ENCODE data around the gene CLIC3. TPM values are rescaled to one million over a fixed set of nuclear protein-coding genes. Genes with fewer than 3 reads are reported as not detected.
"Not testable (repeated sequence)": the region's sequence is repeated elsewhere in the genome, so short reads cannot be mapped to it uniquely, and the experiment has no call there.

CLIC3 gene
- total RNA-seq, 2 donors from 2014 or later: 4.3 to 38.2 TPM

DNA sequence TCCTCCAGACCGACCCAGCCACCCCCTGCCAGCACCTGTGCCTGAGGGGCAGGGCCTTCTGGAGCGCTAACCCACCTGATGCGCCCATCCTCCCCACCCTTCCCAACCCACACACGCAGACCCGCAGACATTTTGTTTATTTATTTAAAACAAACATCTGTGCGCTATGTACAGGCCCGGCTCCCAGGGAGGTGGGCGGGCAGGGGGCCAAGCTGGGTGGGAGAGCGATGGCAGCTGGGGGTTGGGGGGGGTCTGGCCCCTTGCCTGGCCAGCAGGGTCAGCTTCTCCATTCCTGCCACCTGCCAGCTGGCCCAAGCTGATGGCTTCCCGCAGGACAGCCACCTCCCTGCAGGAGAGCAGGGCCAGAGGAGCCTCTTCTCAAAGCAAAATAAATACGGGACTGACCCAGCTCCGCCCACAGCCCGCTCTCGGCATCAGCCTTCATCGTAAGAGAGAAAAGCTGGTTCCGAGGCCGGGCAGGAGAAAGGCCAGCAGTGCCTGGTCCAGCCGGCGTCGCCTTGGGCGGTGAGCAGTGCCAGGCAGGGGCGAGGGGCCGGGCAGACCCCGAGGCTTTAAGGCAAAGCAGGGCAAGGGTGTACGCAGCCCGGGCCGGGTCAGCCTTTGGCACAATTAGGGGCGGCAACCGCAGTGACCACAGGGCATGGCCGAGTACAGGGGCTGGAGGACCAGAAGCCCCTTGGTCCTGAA lies 10.9 kb upstream of the CLIC3 start:
- Mint-ChIP-seq H3K9me3 (no peaks in the 10 kb centered on the region), H3K4me3 (no peak overlapping the region), H3K4me1 (ENCODE audit: low read depth in 2 of 2) (peaks cover 16 to 18% of the 10 kb centered on the region in 2 donors), H3K27ac (no peak overlapping the region), H3K27me3 (no peaks in the 10 kb centered on the region), H3K36me3 (no peaks in the 10 kb centered on the region)
- DNase-seq (ENCODE audit: low spot score) (no peak), ATAC-seq (no peak)

- Mint-ChIP-seq H3K4me1 (ENCODE audit: low read depth in 2 of 2) (peaks cover 16 to 21% of the 10 kb centered on the region in 2 donors), H3K4me3 (peak overlapping the region; percentile 67), H3K27me3 (no peaks in the 10 kb centered on the region), H3K27ac (peak overlapping the region; percentile 47 to 53), H3K36me3 (no peaks in the 10 kb centered on the region), H3K9me3 (no peaks in the 10 kb centered on the region)
- ATAC-seq (peak; percentile 66 to 87), DNase-seq (ENCODE audit: low spot score) (no peak)
These were observed 10.0 kb upstream of the CLIC3 start for GRCh38 chr9:137006116-137007003.

DNA sequence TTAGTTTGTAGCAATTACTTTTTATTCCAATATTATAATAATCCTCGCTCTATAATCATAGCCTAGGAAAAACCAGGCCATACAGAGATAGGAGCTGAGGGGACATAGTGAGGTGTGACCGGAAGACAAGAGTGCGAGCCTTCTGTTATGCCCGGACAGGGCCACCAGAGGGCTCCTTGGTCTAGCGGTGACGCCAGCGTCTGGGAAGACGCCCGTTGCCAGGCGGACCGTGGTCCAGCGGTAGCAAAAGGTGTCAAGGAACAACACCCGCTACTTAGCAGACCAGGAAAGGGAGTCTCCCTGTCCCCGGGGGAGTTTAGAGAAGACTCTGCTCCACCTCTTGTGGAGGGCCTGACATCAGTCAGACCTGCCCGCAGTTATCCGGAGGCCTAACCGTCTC lies 7.9 kb upstream of the CLIC3 start:
- not testable (repeated sequence) for H3K27me3 Mint-ChIP-seq
- peak overlapping the region in 1 of 2 donors; percentile 86 for H3K27ac Mint-ChIP-seq
- peaks cover 27 to 32% of the 10 kb centered on the region in 2 donors for H3K4me1 Mint-ChIP-seq (ENCODE audit: low read depth in 2 of 2)

GRCh38 chr9:137002646-137003041 lies 6.3 kb upstream of the CLIC3 start:
- H3K36me3 Mint-ChIP-seq: no peaks in the 10 kb centered on the region
- no peak overlapping the region for H3K27ac Mint-ChIP-seq
- H3K4me1 Mint-ChIP-seq (ENCODE audit: low read depth in 2 of 2): peaks cover 40 to 43% of the 10 kb centered on the region in 2 donors
- H3K27me3 Mint-ChIP-seq: no peaks in the 10 kb centered on the region
- ATAC-seq (no peak), DNase-seq (ENCODE audit: low spot score) (no peak)
- no peaks in the 10 kb centered on the region for H3K9me3 Mint-ChIP-seq
- no peak overlapping the region for H3K4me3 Mint-ChIP-seq

More for the DNA sequence above, 7.9 kb upstream of the CLIC3 start:
- not testable (repeated sequence) for H3K36me3 Mint-ChIP-seq; H3K9me3 Mint-ChIP-seq; ATAC-seq; DNase-seq (ENCODE audit: low spot score)
- peak overlapping the region; percentile 9 for H3K4me3 Mint-ChIP-seq

DNA sequence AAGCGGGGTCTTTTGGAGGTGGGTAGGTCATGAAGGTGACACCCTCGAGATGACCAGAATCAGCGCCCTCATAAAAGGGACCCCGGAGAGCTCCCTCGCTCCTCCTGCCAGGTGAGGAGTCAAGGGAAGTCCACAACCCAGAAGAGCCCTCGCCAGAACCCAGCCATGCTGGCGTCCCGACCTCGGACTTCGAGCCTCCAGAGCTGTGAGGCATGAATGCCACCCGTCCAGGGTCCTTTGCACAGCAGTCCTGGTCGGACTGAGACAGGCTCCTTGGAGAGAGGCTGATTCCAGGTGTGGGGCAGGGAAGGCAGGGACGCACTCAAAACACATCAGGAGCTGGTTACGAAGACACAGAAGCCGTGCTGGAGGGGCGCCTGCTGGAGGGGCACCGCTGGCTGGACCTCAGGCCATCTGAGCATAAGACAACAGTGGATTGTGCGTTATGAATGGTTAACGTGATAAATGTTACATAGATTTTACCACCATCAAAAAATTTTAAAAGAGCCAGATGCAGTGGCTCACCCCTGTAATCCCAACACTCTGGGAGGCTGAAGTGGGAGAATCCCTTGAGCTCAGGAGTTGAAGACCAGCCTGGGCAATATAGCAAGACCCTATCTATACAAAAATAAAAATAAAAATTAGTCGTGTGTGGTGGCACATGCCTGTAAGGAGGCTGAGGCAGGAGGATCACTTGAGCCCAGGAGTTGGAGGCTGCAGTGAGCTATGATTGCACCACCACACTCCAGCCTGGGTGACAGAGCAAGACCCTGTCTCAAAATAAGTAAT lies 5.7 kb upstream of the CLIC3 start:
- ATAC-seq (no peak), DNase-seq (ENCODE audit: low spot score) (no peak)
- Mint-ChIP-seq H3K27me3 (no peaks in the 10 kb centered on the region), H3K4me1 (ENCODE audit: low read depth in 2 of 2) (peaks cover 43 to 46% of the 10 kb centered on the region in 2 donors), H3K36me3 (no peaks in the 10 kb centered on the region), H3K9me3 (no peaks in the 10 kb centered on the region), H3K4me3 (no peak overlapping the region), H3K27ac (no peak overlapping the region)

GRCh38 chr9:137000177-137000930 lies 4.0 kb upstream of the CLIC3 start:
- H3K27me3 Mint-ChIP-seq: no peaks in the 10 kb centered on the region
- no peaks in the 10 kb centered on the region for H3K9me3 Mint-ChIP-seq
- peak overlapping the region; percentile 79 for H3K4me3 Mint-ChIP-seq
- peak overlapping the region; percentile 87 to 96 for H3K27ac Mint-ChIP-seq
- no peaks in the 10 kb centered on the region for H3K36me3 Mint-ChIP-seq
- peak; percentile 79 to 88 for ATAC-seq
- DNase-seq (ENCODE audit: low spot score): peak; percentile 82
- H3K4me1 Mint-ChIP-seq (ENCODE audit: low read depth in 2 of 2): peaks cover 36 to 38% of the 10 kb centered on the region in 2 donors

DNA sequence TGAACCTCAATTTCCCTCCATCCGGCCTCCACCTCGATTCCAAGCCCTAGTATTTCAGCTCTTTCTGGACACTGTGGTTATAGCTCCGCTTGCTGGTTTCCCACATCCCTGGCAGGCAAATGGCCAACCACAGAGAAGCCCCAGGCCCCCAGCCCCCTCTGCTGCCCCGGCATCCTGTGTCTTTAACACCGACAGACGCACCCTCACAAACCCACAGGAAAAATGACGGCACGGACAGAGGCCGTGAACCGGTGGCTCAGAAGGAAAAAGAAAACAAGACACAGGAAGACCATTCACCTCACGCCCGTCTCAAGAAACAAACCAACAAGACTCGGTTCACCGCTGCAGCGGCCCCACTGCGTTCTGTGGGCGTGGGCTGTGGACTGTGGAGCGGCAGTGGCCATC lies 1.5 kb upstream of the CLIC3 start:
- peak overlapping the region; percentile 81 for H3K4me3 Mint-ChIP-seq
- H3K27ac Mint-ChIP-seq: peak overlapping the region; percentile 82 to 96
- peaks cover 36 to 40% of the 10 kb centered on the region in 2 donors for H3K4me1 Mint-ChIP-seq (ENCODE audit: low read depth in 2 of 2)
- DNase-seq (ENCODE audit: low spot score) (peak; percentile 82), ATAC-seq (peak; percentile 50 to 59)
- H3K27me3 Mint-ChIP-seq: no peaks in the 10 kb centered on the region
- H3K9me3 Mint-ChIP-seq: no peaks in the 10 kb centered on the region
- H3K36me3 Mint-ChIP-seq: no peaks in the 10 kb centered on the region

- DNase-seq (ENCODE audit: low spot score) (no peak), ATAC-seq (no peak)
- H3K4me3 Mint-ChIP-seq: peak overlapping the region; percentile 81
- no peaks in the 10 kb centered on the region for H3K27me3 Mint-ChIP-seq
- H3K9me3 Mint-ChIP-seq: no peaks in the 10 kb centered on the region
- no peaks in the 10 kb centered on the region for H3K36me3 Mint-ChIP-seq
- peak overlapping the region; percentile 82 to 96 for H3K27ac Mint-ChIP-seq
- H3K4me1 Mint-ChIP-seq (ENCODE audit: low read depth in 2 of 2): peaks cover 36 to 44% of the 10 kb centered on the region in 2 donors
These were observed 1.0 kb upstream of the CLIC3 start for GRCh38 chr9:136997371-136997770.

- Mint-ChIP-seq H3K27ac (peak overlapping the region; percentile 54 to 59), H3K27me3 (no peaks in the 10 kb centered on the region), H3K36me3 (no peaks in the 10 kb centered on the region), H3K4me1 (ENCODE audit: low read depth in 2 of 2) (peaks cover 39 to 46% of the 10 kb centered on the region in 2 donors), H3K9me3 (no peaks in the 10 kb centered on the region), H3K4me3 (peak overlapping the region; percentile 61)
- DNase-seq (ENCODE audit: low spot score): no peak
- no peak for ATAC-seq
These were observed 526 bp downstream of the CLIC3 start for GRCh38 chr9:136995772-136996311.

- peaks cover 39 to 45% of the 10 kb centered on the region in 2 donors for H3K4me1 Mint-ChIP-seq (ENCODE audit: low read depth in 2 of 2)
- no peak overlapping the region for H3K4me3 Mint-ChIP-seq
These were observed 1.0 kb downstream of the CLIC3 start for GRCh38 chr9:136995362-136995761.

GRCh38 chr9:136994888-136995230 lies 1.5 kb downstream of the CLIC3 start:
- Mint-ChIP-seq H3K27me3 (no peaks in the 10 kb centered on the region), H3K4me3 (no peak overlapping the region), H3K9me3 (no peaks in the 10 kb centered on the region), H3K27ac (no peak overlapping the region), H3K4me1 (ENCODE audit: low read depth in 2 of 2) (peaks cover 36 to 41% of the 10 kb centered on the region in 2 donors), H3K36me3 (no peaks in the 10 kb centered on the region)
- no peak for DNase-seq (ENCODE audit: low spot score)
- ATAC-seq: no peak

More at GRCh38 chr9:136995362-136995761, 1.0 kb downstream of the CLIC3 start:
- no peak for DNase-seq (ENCODE audit: low spot score)
- H3K27me3 Mint-ChIP-seq: no peaks in the 10 kb centered on the region
- H3K27ac Mint-ChIP-seq: no peak overlapping the region
- no peaks in the 10 kb centered on the region for H3K36me3 Mint-ChIP-seq
- H3K9me3 Mint-ChIP-seq: no peaks in the 10 kb centered on the region
- ATAC-seq: no peak

DNA sequence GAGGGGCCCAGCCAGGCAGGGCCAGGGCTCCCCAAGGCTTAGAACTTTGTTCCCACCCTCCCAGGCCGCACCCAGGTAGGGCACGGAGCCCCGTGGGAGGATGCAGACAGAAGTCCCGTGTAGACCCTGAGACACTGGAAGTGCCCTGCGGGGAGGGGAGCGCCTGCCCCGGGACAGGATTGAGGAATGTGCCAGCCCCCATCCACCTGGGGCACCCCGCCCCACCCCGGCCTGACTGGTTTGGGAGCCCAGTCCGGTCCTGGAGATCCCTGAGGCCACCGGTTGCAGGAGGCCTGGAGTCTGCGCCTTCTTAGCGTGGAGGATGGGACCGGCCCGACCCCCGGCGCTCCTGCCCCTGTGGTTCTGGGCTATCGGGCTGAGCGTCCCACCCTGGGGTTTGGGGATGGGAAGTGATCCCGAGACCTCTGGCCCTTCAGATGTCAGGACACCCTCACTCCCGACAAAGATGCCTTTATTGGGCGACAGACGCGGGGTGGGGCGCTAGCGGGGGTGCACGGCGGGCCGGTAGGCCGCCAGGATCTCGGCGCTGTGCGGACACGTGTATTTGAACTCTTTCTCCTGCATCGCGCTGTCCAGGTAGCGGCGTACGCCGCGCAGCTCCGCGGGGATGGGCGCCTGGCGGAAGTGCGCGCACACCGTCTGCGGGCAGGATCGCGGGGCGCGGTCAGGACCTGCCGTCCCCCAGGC lies 2.0 kb downstream of the CLIC3 start:
- no peak for DNase-seq (ENCODE audit: low spot score)
- Mint-ChIP-seq H3K27me3 (peaks cover 0 to 2% of the 10 kb centered on the region in 2 donors), H3K4me3 (peak overlapping the region; percentile 81), H3K36me3 (no peaks in the 10 kb centered on the region), H3K4me1 (ENCODE audit: low read depth in 2 of 2) (peaks cover 34 to 42% of the 10 kb centered on the region in 2 donors), H3K9me3 (no peaks in the 10 kb centered on the region), H3K27ac (peak overlapping the region; percentile 59 to 67)
- no peak for ATAC-seq

All from natural killer cell treated with Interleukin-12 subunit alpha and Interleukin-12 subunit beta and Interleukin-15 and Interleukin-18, amount 100 ng/mL, for 72 hours (primary cell).